ENCODE results near the gene PXDN.

The PXDN gene

DNA sequence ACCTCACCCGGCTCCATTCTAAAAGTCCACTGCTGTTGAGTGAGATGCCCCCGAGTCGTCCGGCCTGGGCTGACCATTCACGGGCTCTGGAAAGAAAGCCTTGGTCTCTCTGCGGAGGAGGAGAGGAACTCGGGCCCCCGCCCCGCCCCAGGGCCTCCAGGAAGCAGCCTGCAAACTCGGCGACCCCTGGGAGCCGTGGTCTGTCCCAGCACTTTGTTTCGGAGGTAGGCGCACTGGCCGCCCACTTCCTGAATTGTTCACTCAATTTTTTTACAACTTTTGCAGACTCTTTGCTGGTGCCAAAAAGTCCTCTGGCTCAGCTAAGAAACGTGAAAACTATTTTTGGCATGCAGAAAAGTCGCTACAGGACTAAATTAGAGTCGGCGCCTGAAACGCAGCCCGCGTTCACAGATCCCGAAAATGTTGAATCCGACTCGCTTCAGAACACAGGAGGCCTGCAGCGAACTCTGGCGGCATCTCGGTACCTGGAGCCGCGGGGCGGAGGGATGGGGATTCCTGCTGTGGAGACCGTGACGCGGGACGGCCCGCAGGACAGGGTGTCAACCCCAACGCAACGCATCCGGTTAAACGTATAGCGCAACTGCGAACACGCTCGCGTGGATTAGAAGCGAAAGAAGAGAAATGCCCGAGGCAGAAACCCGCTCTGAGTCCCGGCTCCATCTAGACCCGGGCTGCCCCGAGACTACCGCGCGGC is 1.5 kb downstream of the PXDN start:
- H3K36me3 ChIP-seq (replicated peaks; ENCODE audit: insufficient read depth, low read length), result no peaks in the 10 kb centered on the region
- no peak overlapping the region for H3K4me2 ChIP-seq (ENCODE audit: low read depth, low read length)
- no peak for TF ChIP-seq EZH2phosphoT487 (IDR thresholded peaks at IDR 0.05; ENCODE audit: low read length)
- TF ChIP-seq, protein P1, sequence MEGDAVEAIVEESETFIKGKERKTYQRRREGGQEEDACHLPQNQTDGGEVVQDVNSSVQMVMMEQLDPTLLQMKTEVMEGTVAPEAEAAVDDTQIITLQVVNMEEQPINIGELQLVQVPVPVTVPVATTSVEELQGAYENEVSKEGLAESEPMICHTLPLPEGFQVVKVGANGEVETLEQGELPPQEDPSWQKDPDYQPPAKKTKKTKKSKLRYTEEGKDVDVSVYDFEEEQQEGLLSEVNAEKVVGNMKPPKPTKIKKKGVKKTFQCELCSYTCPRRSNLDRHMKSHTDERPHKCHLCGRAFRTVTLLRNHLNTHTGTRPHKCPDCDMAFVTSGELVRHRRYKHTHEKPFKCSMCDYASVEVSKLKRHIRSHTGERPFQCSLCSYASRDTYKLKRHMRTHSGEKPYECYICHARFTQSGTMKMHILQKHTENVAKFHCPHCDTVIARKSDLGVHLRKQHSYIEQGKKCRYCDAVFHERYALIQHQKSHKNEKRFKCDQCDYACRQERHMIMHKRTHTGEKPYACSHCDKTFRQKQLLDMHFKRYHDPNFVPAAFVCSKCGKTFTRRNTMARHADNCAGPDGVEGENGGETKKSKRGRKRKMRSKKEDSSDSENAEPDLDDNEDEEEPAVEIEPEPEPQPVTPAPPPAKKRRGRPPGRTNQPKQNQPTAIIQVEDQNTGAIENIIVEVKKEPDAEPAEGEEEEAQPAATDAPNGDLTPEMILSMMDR (IDR thresholded peaks at IDR 0.05; ENCODE audit: low read length), result no peak
- no peak for TF ChIP-seq EZH2 (optimal IDR thresholded peaks at IDR 0.05; ENCODE audit: low read depth, low read length)
- no peaks in the 10 kb centered on the region for H3K9me2 ChIP-seq (replicated peaks; ENCODE audit: insufficient read depth, low read length)
- H3K9me3 ChIP-seq (replicated peaks; ENCODE audit: insufficient read depth, low read length), result no peaks in the 10 kb centered on the region
- H3K4me1 ChIP-seq (ENCODE audit: low read length), result no peaks in the 10 kb centered on the region
- no peaks in the 10 kb centered on the region for H4K20me1 ChIP-seq (ENCODE audit: insufficient read depth, low read length)
- DNase-seq, result no peak
- H2AFZ ChIP-seq (ENCODE audit: low read length), result no peak overlapping the region
- H3K79me2 ChIP-seq (ENCODE audit: low read length), result no peaks in the 10 kb centered on the region
- no peak overlapping the region for H3K9ac ChIP-seq (ENCODE audit: low read length)
- no peak overlapping the region for H3K4me3 ChIP-seq (ENCODE audit: low read length)
- H3K27me3 ChIP-seq (replicated peaks; ENCODE audit: insufficient read depth, low read length), result no peaks in the 10 kb centered on the region
- no peak overlapping the region for H3K27ac ChIP-seq (ENCODE audit: low read length)
- H3F3A ChIP-seq (ENCODE audit: insufficient read depth, low read length), result no peaks in the 10 kb centered on the region

DNA sequence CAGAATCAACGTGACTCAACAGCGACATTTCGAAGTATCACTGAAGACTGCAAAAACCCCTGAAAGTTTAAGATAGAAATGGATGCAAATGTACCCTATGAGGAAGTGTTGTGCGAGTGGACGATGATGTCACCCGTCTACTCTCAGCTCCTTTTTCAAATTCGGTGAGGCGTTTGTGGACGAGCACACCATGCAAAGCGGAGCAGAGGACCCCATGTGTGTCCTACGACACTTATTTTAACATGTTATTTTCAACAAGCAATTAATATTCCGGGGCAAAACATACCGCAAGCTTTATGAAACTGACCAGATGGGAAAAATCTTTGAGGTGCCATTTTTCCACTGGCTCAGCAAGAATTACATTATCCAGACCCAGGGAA is 2.0 kb downstream of the PXDN start:
- no peak overlapping the region for H3K4me3 ChIP-seq (ENCODE audit: low read length)
- no peaks in the 10 kb centered on the region for H3K79me2 ChIP-seq (ENCODE audit: low read length)
- no peaks in the 10 kb centered on the region for H4K20me1 ChIP-seq (ENCODE audit: insufficient read depth, low read length)
- no peaks in the 10 kb centered on the region for H3K9me2 ChIP-seq (replicated peaks; ENCODE audit: insufficient read depth, low read length)
- DNase-seq, result no peak
- no peaks in the 10 kb centered on the region for H3K27me3 ChIP-seq (replicated peaks; ENCODE audit: insufficient read depth, low read length)
- no peaks in the 10 kb centered on the region for H3K4me1 ChIP-seq (ENCODE audit: low read length)
- H3K9me3 ChIP-seq (replicated peaks; ENCODE audit: insufficient read depth, low read length), result no peaks in the 10 kb centered on the region
- H3K36me3 ChIP-seq (replicated peaks; ENCODE audit: insufficient read depth, low read length), result no peaks in the 10 kb centered on the region
- H3F3A ChIP-seq (ENCODE audit: insufficient read depth, low read length), result no peaks in the 10 kb centered on the region
- no peak overlapping the region for H3K27ac ChIP-seq (ENCODE audit: low read length)
- H3K4me2 ChIP-seq (ENCODE audit: low read depth, low read length), result no peak overlapping the region
- no peak overlapping the region for H2AFZ ChIP-seq (ENCODE audit: low read length)
- H3K9ac ChIP-seq (ENCODE audit: low read length), result no peak overlapping the region
- TF ChIP-seq, protein P1 (IDR thresholded peaks at IDR 0.05; ENCODE audit: low read length), result no peak

DNA sequence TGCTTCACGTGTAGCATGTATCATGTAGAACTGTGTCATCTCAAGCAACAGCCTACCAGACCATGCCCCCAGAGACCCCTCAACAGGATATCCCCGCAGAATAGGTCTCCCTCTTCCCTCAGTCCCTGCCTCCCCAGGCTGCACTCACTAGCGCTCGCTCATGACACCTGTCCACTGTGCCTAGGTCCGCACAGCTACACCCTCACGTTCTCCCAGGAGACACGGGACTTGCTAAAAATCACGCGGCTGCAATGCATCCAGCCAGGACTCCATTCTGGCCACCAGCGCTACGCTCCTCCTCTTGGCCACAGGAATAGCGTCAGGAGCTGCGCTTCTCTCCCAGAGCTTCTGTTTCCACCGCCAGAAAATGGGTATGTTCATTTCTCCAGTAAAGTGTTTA is 2.5 kb downstream of the PXDN start:
- DNase-seq, result no peak
- H4K20me1 ChIP-seq (ENCODE audit: insufficient read depth, low read length), result no peaks in the 10 kb centered on the region
- TF ChIP-seq, protein P1 (IDR thresholded peaks at IDR 0.05; ENCODE audit: low read length), result no peak
- TF ChIP-seq EZH2phosphoT487 (IDR thresholded peaks at IDR 0.05; ENCODE audit: low read length) (no peak), EZH2 (optimal IDR thresholded peaks at IDR 0.05; ENCODE audit: low read depth, low read length) (no peak)
- no peak overlapping the region for H3K4me2 ChIP-seq (ENCODE audit: low read depth, low read length)
- no peak overlapping the region for H3K4me3 ChIP-seq (ENCODE audit: low read length)
- H2AFZ ChIP-seq (ENCODE audit: low read length), result no peak overlapping the region
- H3K9me2 ChIP-seq (replicated peaks; ENCODE audit: insufficient read depth, low read length), result no peaks in the 10 kb centered on the region
- H3K9ac ChIP-seq (ENCODE audit: low read length), result no peak overlapping the region
- no peaks in the 10 kb centered on the region for H3K27me3 ChIP-seq (replicated peaks; ENCODE audit: insufficient read depth, low read length)
- no peaks in the 10 kb centered on the region for H3K79me2 ChIP-seq (ENCODE audit: low read length)
- H3F3A ChIP-seq (ENCODE audit: insufficient read depth, low read length), result no peaks in the 10 kb centered on the region
- H3K4me1 ChIP-seq (ENCODE audit: low read length), result no peaks in the 10 kb centered on the region
- H3K36me3 ChIP-seq (replicated peaks; ENCODE audit: insufficient read depth, low read length), result no peaks in the 10 kb centered on the region
- H3K27ac ChIP-seq (ENCODE audit: low read length), result no peak overlapping the region
- H3K9me3 ChIP-seq (replicated peaks; ENCODE audit: insufficient read depth, low read length), result no peaks in the 10 kb centered on the region

Measured in MM.1S (cell line).